Neural progenitor cell (in vitro differentiated cells): ENCODE results near the gene GPR143.

Experiments
- EZH2phosphoT487 ChIP-seq: fragments of 200-600 bp; sonication (generic); IDR thresholded peaks from 2 replicates; pipeline ENCODE4 v1.6.1; 2017; ENCODE audit warnings: antibody characterized with exemption
- TF ChIP-seq, protein P1 (sequence below): fragments of 200-600 bp; sonication (generic); IDR thresholded peaks from 2 replicates; pipeline ENCODE4 v1.5.1; 2017; ENCODE audit warnings: antibody characterized with exemption, mild to moderate bottlenecking

DNA sequence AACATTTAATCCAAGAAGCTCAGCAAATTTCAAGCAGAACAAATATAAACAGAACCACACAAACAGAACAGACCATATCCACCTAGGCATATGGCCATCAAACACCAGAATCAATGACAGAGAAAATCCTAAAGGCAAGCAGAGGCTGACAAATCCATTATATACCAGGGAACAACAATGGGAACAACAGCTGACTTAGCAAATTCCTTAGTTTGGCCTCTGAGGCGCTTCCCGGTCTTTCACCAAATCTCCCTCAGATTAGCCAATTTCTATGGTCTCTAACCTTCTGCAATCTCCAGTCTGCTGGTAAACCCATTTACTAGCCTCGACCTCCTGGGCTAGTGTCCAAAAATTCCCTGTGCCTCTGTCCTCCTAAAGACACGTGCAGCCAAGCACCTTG lies 59.2 kb downstream of the GPR143 start:
- TF ChIP-seq, protein P1, sequence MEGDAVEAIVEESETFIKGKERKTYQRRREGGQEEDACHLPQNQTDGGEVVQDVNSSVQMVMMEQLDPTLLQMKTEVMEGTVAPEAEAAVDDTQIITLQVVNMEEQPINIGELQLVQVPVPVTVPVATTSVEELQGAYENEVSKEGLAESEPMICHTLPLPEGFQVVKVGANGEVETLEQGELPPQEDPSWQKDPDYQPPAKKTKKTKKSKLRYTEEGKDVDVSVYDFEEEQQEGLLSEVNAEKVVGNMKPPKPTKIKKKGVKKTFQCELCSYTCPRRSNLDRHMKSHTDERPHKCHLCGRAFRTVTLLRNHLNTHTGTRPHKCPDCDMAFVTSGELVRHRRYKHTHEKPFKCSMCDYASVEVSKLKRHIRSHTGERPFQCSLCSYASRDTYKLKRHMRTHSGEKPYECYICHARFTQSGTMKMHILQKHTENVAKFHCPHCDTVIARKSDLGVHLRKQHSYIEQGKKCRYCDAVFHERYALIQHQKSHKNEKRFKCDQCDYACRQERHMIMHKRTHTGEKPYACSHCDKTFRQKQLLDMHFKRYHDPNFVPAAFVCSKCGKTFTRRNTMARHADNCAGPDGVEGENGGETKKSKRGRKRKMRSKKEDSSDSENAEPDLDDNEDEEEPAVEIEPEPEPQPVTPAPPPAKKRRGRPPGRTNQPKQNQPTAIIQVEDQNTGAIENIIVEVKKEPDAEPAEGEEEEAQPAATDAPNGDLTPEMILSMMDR: no peak
- no peak for TF ChIP-seq EZH2phosphoT487
